Measurements from ENCODE around the gene R3HDML.

DNA sequence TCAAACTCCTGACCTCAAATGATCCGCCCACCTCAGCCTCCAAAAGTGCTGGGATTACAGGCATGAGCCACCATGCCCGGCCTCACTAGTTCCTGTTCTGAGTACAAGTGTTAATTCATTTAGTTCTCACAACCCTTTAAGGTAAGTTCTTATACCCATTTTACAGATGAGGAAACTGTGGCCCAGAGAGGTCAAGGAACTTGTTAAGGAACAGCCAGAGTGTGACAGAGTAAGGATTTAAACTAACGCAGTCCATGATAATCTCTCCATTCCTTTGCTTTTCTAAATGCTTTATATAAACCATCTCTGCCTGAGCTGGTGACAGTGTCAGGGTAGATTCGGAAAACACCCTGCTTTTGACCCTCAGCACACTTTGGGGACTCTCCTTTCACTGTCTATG, 39.1 kb upstream of the R3HDML start:
- TF ChIP-seq, protein P1, sequence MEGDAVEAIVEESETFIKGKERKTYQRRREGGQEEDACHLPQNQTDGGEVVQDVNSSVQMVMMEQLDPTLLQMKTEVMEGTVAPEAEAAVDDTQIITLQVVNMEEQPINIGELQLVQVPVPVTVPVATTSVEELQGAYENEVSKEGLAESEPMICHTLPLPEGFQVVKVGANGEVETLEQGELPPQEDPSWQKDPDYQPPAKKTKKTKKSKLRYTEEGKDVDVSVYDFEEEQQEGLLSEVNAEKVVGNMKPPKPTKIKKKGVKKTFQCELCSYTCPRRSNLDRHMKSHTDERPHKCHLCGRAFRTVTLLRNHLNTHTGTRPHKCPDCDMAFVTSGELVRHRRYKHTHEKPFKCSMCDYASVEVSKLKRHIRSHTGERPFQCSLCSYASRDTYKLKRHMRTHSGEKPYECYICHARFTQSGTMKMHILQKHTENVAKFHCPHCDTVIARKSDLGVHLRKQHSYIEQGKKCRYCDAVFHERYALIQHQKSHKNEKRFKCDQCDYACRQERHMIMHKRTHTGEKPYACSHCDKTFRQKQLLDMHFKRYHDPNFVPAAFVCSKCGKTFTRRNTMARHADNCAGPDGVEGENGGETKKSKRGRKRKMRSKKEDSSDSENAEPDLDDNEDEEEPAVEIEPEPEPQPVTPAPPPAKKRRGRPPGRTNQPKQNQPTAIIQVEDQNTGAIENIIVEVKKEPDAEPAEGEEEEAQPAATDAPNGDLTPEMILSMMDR (IDR thresholded peaks at IDR 0.05; ENCODE audit: insufficient read depth, low read length) = no peak
- TF ChIP-seq, protein P2, sequence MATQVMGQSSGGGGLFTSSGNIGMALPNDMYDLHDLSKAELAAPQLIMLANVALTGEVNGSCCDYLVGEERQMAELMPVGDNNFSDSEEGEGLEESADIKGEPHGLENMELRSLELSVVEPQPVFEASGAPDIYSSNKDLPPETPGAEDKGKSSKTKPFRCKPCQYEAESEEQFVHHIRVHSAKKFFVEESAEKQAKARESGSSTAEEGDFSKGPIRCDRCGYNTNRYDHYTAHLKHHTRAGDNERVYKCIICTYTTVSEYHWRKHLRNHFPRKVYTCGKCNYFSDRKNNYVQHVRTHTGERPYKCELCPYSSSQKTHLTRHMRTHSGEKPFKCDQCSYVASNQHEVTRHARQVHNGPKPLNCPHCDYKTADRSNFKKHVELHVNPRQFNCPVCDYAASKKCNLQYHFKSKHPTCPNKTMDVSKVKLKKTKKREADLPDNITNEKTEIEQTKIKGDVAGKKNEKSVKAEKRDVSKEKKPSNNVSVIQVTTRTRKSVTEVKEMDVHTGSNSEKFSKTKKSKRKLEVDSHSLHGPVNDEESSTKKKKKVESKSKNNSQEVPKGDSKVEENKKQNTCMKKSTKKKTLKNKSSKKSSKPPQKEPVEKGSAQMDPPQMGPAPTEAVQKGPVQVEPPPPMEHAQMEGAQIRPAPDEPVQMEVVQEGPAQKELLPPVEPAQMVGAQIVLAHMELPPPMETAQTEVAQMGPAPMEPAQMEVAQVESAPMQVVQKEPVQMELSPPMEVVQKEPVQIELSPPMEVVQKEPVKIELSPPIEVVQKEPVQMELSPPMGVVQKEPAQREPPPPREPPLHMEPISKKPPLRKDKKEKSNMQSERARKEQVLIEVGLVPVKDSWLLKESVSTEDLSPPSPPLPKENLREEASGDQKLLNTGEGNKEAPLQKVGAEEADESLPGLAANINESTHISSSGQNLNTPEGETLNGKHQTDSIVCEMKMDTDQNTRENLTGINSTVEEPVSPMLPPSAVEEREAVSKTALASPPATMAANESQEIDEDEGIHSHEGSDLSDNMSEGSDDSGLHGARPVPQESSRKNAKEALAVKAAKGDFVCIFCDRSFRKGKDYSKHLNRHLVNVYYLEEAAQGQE (IDR thresholded peaks at IDR 0.05; ENCODE audit: insufficient replicate concordance, low read depth) = no peak
- TF ChIP-seq GABPA (IDR thresholded peaks at IDR 0.05; ENCODE audit: low read depth) = no peak
- no peak for TF ChIP-seq SPI1 (IDR thresholded peaks at IDR 0.05; ENCODE audit: borderline replicate concordance, low read depth)

All from HL-60 (cell line).